HG03108 (cell line): ENCODE results near the gene TCFL5.

Source experiments
- ATAC-seq: cut with Tn5 transposase; IDR thresholded peaks from one replicate; pipeline ENCODE4 v1.9.1; 2021; ENCODE audit warnings: moderate library complexity; ENCODE audit not compliant: unreplicated experiment

Gene TCFL5

GRCh38 chr20:62824476-62825332 lies 36.9 kb downstream of the TCFL5 start:
- ATAC-seq = no peak

- no peak for ATAC-seq
These were observed 37.7 kb downstream of the TCFL5 start for GRCh38 chr20:62823688-62824475.

GRCh38 chr20:62822788-62823651 lies 38.6 kb downstream of the TCFL5 start:
- no peak for ATAC-seq

- ATAC-seq = no peak
These were observed 39.3 kb downstream of the TCFL5 start for GRCh38 chr20:62822239-62822787.

GRCh38 chr20:62821726-62822210 lies 39.9 kb downstream of the TCFL5 start:
- no peak for ATAC-seq

- ATAC-seq = no peak
These were observed 40.5 kb downstream of the TCFL5 start for GRCh38 chr20:62820962-62821725.

GRCh38 chr20:62820208-62820961 lies 41.2 kb downstream of the TCFL5 start:
- ATAC-seq = no peak

GRCh38 chr20:62819494-62820174 lies 42.0 kb downstream of the TCFL5 start:
- no peak for ATAC-seq

- no peak for ATAC-seq
These were observed 42.8 kb downstream of the TCFL5 start for GRCh38 chr20:62818592-62819493.

GRCh38 chr20:62817975-62818591 lies 43.5 kb downstream of the TCFL5 start:
- ATAC-seq = no peak

GRCh38 chr20:62816884-62817873 lies 44.4 kb downstream of the TCFL5 start, which contains the start of gene COL9A3:
TSS of gene COL9A3 (plus strand) at chr20:62817050. CDS start at chr20:62817065, 15 bp downstream.
- ATAC-seq = no peak

GRCh38 chr20:62816031-62816883 lies 45.4 kb downstream of the TCFL5 start:
- no peak for ATAC-seq

- no peak for ATAC-seq
These were observed 46.3 kb downstream of the TCFL5 start for GRCh38 chr20:62815066-62815991.

GRCh38 chr20:62814709-62815065 lies 46.9 kb downstream of the TCFL5 start:
- no peak for ATAC-seq
